ENCODE results near the gene ASGR1. TPM values are rescaled to one million over a fixed set of nuclear protein-coding genes. Genes with fewer than 3 reads are reported as not detected.

ASGR1 gene
- total and polyA plus RNA-seq, 2 donors (not counting 1 experiment from before 2014, with no cell fraction given) = 0.32 to 0.43 TPM

DNA sequence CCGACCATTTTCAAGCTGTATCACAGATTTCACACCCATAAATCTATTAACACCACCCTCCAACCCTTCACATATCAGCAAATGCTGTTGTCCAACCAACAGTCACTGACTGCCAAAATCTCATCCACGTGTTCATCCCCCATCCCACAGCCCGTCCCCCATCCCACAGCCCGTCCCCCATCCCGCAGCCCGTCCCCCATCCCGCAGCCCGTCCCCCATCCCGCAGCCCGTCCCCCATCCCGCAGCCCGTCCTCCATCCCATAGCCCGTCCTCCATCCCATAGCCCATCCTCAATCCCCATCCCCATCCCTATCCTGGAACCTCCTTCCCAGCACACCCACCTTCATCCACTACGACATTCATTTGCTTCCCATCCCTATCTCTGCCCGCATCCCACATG is 26.4 kb upstream of the ASGR1 start:
- Histone ChIP-seq H3K27ac (ENCODE audit: low read length in 2 of 2) (peak overlapping the region; percentile 86 to 93), H3K27me3 (replicated peaks in 1 of 4; ENCODE audit: control extremely low read depth in 1 of 4, control insufficient read depth in 3 of 4, insufficient read depth in 4 of 4, low read length in 3 of 4) (peaks cover 0 to 3% (median 0%) of the 10 kb centered on the region in 4 experiments), H4K20me1 (ENCODE audit: control insufficient read depth, insufficient read depth, low read length, poor library complexity, severe bottlenecking) (no peaks in the 10 kb centered on the region), H3K9me3 (ENCODE audit: control extremely low read depth in 1 of 3, control insufficient read depth in 2 of 3, insufficient read depth in 1 of 3, low read length in 2 of 3) (no peaks in the 10 kb centered on the region), H2AFZ (ENCODE audit: insufficient read depth, low read depth, low read length, poor library complexity, severe bottlenecking) (peak overlapping the region; percentile 61), H3K4me1 (ENCODE audit: control insufficient read depth in 2 of 2, insufficient read depth in 2 of 2, low read length in 2 of 2) (peaks cover 17 to 25% of the 10 kb centered on the region in 2 donors), H3K4me2 (replicated peaks; ENCODE audit: low read depth, low read length, poor library complexity, severe bottlenecking) (peak overlapping the region; percentile 74), H3K79me2 (ENCODE audit: control insufficient read depth, insufficient read depth, low read length) (no peaks in the 10 kb centered on the region), H3K9ac (ENCODE audit: low read length) (peak overlapping the region; percentile 65), H3K4me3 (ENCODE audit: control extremely low read depth in 1 of 5, extremely low read depth in 1 of 5, insufficient read depth in 1 of 5, low read depth in 2 of 5, low read length in 4 of 5) (peak overlapping the region in 4 of 5 experiments; percentile 49 to 65 (median 55)), H3K36me3 (replicated peaks in 1 of 2; ENCODE audit: control extremely low read depth in 1 of 2, control insufficient read depth in 1 of 2, extremely low read depth in 1 of 2, insufficient read depth in 2 of 2, low read length in 1 of 2) (no peaks in the 10 kb centered on the region)
- intact Hi-C loops (cut with micrococcal nuclease) = loop anchor here (1.0 to 2.0 kb wide), 10 partner anchors 9 to 277 kb away; partner anchors contain the start of genes ACADVL, DLG4, DVL2 and EIF5A
- no peak for TF ChIP-seq EZH2 (IDR thresholded peaks at IDR 0.05; ENCODE audit: borderline replicate concordance, insufficient read depth, low read depth, low read length, poor library complexity, severe bottlenecking)
- TF ChIP-seq, protein P1, sequence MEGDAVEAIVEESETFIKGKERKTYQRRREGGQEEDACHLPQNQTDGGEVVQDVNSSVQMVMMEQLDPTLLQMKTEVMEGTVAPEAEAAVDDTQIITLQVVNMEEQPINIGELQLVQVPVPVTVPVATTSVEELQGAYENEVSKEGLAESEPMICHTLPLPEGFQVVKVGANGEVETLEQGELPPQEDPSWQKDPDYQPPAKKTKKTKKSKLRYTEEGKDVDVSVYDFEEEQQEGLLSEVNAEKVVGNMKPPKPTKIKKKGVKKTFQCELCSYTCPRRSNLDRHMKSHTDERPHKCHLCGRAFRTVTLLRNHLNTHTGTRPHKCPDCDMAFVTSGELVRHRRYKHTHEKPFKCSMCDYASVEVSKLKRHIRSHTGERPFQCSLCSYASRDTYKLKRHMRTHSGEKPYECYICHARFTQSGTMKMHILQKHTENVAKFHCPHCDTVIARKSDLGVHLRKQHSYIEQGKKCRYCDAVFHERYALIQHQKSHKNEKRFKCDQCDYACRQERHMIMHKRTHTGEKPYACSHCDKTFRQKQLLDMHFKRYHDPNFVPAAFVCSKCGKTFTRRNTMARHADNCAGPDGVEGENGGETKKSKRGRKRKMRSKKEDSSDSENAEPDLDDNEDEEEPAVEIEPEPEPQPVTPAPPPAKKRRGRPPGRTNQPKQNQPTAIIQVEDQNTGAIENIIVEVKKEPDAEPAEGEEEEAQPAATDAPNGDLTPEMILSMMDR (IDR thresholded peaks at IDR 0.05) = no peak
- ATAC-seq (ENCODE audit: low read depth) = no peak
- ChIA-PET POLR2A (interaction anchor here (1.0 kb wide), 1 partner anchor 14 kb away, joined by 4 read pairs; the partner anchor contains the start of genes ACADVL and DLG4), CTCF (interaction anchor here (1.0 to 1.5 kb wide), 3 partner anchors 9 to 44 kb away, joined by 3 to 4 read pairs (median 4); partner anchors contain the start of genes ACADVL and DLG4)
- DNase-seq = no peak
- peak overlapping the region; percentile 82 for H3K4me3 Mint-ChIP-seq
- H3K9me3 Mint-ChIP-seq (ENCODE audit: insufficient read depth) = no peaks in the 10 kb centered on the region
- 87% methylated on average over 11 of the region's 15 CpGs for WGBS (ENCODE audit: insufficient coverage)
- H3K4me1 Mint-ChIP-seq = peaks cover 28% of the 10 kb centered on the region
- H3K27ac Mint-ChIP-seq = peak overlapping the region; percentile 91
- H3K27me3 Mint-ChIP-seq = peaks cover 5% of the 10 kb centered on the region

DNA sequence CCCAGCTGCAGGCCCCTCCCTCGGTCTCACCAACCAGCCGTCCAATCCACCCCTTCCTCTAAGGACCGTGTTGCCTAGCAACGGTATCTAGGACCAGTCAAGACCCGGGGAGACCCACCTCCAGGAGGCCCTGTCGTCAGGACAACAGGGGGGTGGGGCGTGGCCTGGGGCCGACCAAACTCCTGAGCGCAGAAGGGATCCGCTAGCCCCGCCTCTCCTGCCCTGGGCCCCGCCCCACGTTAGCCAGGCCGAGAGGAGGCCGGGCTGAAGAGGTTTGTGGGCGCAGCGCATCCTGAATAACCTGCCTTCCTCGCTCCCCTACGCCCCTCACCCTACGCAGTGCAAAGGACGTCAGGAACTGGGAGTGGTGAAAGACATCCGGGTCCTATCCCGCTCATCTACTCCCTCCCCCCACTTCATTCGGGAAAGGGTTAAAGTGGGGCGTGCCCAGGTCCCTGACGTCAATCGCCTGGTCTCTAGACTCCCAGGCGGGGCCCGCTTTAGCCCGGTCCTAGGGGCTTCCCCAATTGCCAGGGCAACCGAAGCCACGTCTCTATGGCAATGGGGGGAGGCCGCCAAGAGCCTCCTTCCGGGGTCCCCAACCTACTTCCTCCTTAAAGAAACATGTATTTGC is 25.8 kb upstream of the ASGR1 start:
- H3K4me3 ChIP-seq (ENCODE audit: control extremely low read depth in 1 of 5, extremely low read depth in 1 of 5, insufficient read depth in 1 of 5, low read depth in 2 of 5, low read length in 4 of 5) = peak overlapping the region in 4 of 5 experiments; percentile 49 to 65 (median 55)
- TF ChIP-seq EZH2 (IDR thresholded peaks at IDR 0.05; ENCODE audit: borderline replicate concordance, insufficient read depth, low read depth, low read length, poor library complexity, severe bottlenecking) = no peak
- TF ChIP-seq, protein P1 (IDR thresholded peaks at IDR 0.05) = no peak
- H3K27me3 Mint-ChIP-seq = peaks cover under 1% of the 10 kb centered on the region
- H3K27me3 ChIP-seq (replicated peaks in 1 of 4; ENCODE audit: control extremely low read depth in 1 of 4, control insufficient read depth in 3 of 4, insufficient read depth in 4 of 4, low read length in 3 of 4) = no peaks in the 10 kb centered on the region
- CTCF ChIA-PET = interaction anchor here (0.6 to 1.2 kb wide), 3 partner anchors 15 to 72 kb away, joined by 3 to 4 read pairs (median 4); partner anchors contain the start of genes ACADVL and DLG4
- WGBS (ENCODE audit: insufficient coverage) = under 1% methylated on average over 34 of the region's 34 CpGs
- peak; percentile 85 for ATAC-seq (ENCODE audit: low read depth)
- H3K4me1 ChIP-seq (ENCODE audit: control insufficient read depth in 2 of 2, insufficient read depth in 2 of 2, low read length in 2 of 2) = peaks cover 17 to 25% of the 10 kb centered on the region in 2 donors
- peaks cover 28% of the 10 kb centered on the region for H3K4me1 Mint-ChIP-seq
- peak; percentile 99 for DNase-seq
- H4K20me1 ChIP-seq (ENCODE audit: control insufficient read depth, insufficient read depth, low read length, poor library complexity, severe bottlenecking) = no peaks in the 10 kb centered on the region
- H3K9me3 ChIP-seq (ENCODE audit: control extremely low read depth in 1 of 3, control insufficient read depth in 2 of 3, insufficient read depth in 1 of 3, low read length in 2 of 3) = no peaks in the 10 kb centered on the region
- H3K4me3 Mint-ChIP-seq = peak overlapping the region; percentile 82
- H3K9me3 Mint-ChIP-seq (ENCODE audit: insufficient read depth) = no peaks in the 10 kb centered on the region
- H3K79me2 ChIP-seq (ENCODE audit: control insufficient read depth, insufficient read depth, low read length) = no peaks in the 10 kb centered on the region
- H2AFZ ChIP-seq (ENCODE audit: insufficient read depth, low read depth, low read length, poor library complexity, severe bottlenecking) = peak overlapping the region; percentile 61
- H3K27ac Mint-ChIP-seq = peak overlapping the region; percentile 91
- no peaks in the 10 kb centered on the region for H3K36me3 ChIP-seq (replicated peaks in 1 of 2; ENCODE audit: control extremely low read depth in 1 of 2, control insufficient read depth in 1 of 2, extremely low read depth in 1 of 2, insufficient read depth in 2 of 2, low read length in 1 of 2)
- POLR2A ChIA-PET = interaction anchor here (0.7 to 1.6 kb wide), 5 partner anchors 20 to 1047 kb away, joined by 3 to 12 read pairs (median 4); partner anchors contain the start of genes DVL2 and GABARAP
- H3K27ac ChIP-seq (ENCODE audit: low read length in 2 of 2) = peak overlapping the region; percentile 86 to 93
- peak overlapping the region; percentile 65 for H3K9ac ChIP-seq (ENCODE audit: low read length)
- peak overlapping the region; percentile 74 for H3K4me2 ChIP-seq (replicated peaks; ENCODE audit: low read depth, low read length, poor library complexity, severe bottlenecking)
- intact Hi-C loops (cut with micrococcal nuclease) = loop anchor here (1.0 to 2.0 kb wide), 10 partner anchors 9 to 278 kb away; partner anchors contain the start of genes ACADVL, DLG4, DVL2 and EIF5A
